GM21825 (cell line): ENCODE measurements around the gene SERPINB10.
"Not testable (repeated sequence)": the region's sequence is repeated elsewhere in the genome, so short reads cannot be mapped to it uniquely, and the experiment has no call there.

Experiments
- ATAC-seq: cut with Tn5 transposase; IDR thresholded peaks from one replicate; pipeline ENCODE4 v1.9.1; 2021; ENCODE audit warnings: mild to moderate bottlenecking, moderate library complexity; ENCODE audit not compliant: unreplicated experiment

Gene SERPINB10

DNA sequence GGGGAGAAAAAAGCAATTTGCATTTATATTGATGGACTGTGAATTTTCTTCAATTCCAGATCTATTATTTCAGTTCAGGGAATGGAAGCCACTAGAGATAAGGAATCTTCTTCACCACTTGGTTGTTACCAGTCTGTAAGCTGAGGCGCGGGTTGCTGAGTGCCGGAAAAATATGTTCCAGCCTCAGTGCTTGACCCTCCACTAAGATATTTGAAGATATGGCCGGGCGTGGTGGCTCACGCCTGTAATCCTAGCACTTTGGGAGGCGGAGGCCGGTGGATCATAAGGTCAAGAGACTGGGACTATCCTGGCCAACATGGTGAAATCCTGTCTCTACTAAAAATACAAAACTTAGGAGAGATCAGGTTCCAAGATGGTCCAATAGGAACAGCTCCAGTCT lies 32.2 kb downstream of the SERPINB10 start:
- no peak for ATAC-seq

- not testable (repeated sequence) for ATAC-seq
These were observed 32.8 kb downstream of the SERPINB10 start for GRCh38 chr18:63940543-63941050.

GRCh38 chr18:63947051-63947790 lies 39.5 kb downstream of the SERPINB10 start:
- ATAC-seq, result no peak

DNA sequence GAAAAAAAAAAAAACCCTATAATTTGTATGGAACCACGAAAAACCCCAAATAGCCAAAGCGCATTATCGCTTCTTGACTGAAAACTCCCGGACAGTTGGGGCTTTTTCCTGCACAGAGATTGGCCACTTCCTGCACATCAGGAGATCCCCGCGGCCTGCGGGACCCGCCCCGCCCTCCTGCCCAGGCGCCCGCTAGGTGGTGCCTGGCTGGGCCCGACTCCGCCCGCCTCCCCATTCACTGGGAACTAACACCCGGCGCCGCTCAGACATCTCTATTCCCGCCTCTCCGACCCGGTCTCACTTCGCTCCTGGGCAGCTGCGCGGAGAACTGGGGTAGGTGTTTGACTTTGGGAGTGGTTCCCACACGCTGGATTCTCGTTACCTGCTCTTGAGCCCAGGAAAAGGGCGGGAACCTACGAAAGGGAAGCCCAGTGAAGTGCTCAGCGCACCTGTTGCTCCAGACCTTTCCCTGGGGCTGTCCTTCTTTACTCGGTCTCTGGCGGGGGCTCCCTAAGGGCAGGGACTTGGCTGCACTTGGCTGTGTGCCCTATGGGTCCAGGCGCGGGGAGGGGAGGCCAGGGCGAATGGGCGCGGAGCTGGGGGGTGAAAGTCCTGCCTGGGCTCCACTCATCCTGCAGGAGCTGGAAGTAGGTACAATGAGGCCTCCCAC lies 41.4 kb downstream of the SERPINB10 start, which contains the start of gene HMSD:
Gene HMSD (plus strand): TSS at position 234 of the 670 bp plus-strand sequence. CDS start 4,155 bp downstream, outside the sequence.
- peak; percentile 96 for ATAC-seq

DNA sequence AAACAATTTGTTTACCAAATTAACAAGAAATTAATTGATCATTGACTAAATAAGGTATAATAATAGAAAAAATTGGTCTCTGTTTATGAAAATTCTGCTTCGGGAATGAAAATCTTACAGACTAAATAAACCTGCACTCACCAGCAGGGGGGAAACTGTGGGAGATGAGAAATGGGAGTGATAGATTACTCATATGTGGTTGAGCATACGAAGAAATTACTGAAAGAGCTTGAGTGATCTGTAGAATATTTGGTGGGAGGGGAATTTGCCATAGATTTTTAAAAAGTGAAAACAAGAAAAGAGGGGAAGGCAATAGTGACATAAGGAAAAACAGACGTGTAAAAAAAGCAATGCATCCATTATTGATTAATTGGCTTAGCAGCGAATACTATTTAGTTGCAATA lies 43.5 kb downstream of the SERPINB10 start:
- peak; percentile 39 for ATAC-seq

DNA sequence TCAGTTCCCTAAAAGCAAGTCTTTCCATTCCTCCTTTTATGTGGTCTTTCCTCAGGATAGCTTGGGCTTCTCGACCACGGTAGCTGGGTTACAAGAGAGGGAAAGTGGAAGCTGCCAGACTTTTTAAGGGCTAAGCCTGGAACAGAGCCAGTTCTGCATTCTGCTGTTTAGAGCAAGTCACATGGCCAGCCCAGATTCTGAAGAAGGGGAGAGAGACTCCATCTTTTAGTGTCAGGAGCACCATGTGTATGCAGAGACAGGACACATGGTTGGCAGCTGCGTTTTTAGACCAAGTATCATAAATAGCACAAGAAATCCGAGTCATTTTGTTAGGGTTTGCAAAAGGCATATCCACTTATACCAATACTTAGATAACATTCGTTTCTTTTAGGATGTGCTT lies 46.1 kb downstream of the SERPINB10 start:
- ATAC-seq, result no peak

DNA sequence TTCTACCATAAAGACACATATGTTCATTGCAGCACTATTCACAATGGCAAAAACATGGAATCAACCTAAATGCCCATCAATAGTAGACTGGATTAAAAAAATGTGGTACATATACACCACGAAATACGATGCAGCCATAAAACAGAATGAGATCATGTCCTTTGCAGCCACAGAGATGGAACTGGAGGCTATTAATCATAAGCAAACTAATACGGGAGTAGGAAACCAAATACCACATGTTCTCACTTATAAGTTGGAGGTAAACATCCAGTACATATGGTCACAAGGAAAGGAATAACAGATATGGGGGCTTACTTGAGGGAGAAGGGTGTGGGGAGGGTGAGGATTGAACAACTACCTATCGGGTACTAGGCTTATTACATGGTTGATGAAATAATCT lies 49.0 kb downstream of the SERPINB10 start:
- ATAC-seq, result no peak

DNA sequence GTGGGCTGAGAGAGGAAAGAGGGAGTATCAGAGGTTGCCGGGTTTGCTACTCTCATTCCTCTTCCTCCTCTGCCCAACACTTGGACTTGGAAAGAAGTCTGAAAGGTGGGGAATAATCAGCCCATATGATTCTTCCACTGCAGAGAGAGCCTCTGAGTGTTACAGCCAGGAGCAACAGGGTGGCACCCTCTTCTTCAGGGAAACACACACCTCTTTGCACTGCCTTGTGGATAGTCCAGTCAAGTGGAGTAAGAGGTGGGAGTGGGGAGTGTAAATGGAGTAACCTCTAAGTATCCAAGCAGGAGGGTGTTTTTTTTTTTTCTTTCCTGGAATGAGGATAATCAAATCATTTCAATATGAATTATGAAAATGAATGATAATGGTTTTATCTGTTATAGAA lies 53.1 kb downstream of the SERPINB10 start:
- ATAC-seq, result no peak

GRCh38 chr18:63961435-63961980 lies 53.8 kb downstream of the SERPINB10 start:
- no peak for ATAC-seq

GRCh38 chr18:63962137-63962536 lies 54.4 kb downstream of the SERPINB10 start:
- ATAC-seq, result no peak

GRCh38 chr18:63963615-63964256 lies 56.0 kb downstream of the SERPINB10 start:
- ATAC-seq, result peak; percentile 63

- ATAC-seq, result no peak
These were observed 57.1 kb downstream of the SERPINB10 start for GRCh38 chr18:63964908-63965307.

DNA sequence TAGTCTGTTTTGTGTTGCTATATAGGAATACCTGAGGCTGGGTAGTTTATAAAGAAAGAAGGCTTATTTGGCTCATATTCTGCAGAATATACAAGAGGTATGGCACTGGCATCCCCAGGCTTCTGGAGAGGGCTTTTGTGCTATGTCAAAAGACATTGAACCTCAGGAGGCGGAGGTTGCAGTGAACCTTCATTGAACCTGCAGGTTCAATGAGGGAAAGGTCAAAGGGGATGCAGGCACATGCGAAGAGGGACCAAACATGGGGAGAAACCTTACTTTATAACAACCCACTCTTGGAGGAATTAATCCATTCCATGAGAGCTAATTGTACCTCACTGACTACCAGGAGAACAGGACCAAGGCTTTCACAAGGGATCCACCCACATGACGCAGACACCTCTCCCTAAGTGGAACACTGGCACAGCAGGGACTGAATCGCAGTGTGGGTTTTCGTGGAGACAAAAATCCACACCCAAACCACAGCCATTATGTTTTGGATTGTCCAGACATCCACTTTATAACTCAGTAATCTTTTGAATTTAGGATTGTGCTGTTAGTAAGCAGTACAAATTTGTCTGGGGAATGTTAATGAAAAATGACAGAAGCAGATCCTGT lies 58.1 kb downstream of the SERPINB10 start:
- ATAC-seq, result no peak

DNA sequence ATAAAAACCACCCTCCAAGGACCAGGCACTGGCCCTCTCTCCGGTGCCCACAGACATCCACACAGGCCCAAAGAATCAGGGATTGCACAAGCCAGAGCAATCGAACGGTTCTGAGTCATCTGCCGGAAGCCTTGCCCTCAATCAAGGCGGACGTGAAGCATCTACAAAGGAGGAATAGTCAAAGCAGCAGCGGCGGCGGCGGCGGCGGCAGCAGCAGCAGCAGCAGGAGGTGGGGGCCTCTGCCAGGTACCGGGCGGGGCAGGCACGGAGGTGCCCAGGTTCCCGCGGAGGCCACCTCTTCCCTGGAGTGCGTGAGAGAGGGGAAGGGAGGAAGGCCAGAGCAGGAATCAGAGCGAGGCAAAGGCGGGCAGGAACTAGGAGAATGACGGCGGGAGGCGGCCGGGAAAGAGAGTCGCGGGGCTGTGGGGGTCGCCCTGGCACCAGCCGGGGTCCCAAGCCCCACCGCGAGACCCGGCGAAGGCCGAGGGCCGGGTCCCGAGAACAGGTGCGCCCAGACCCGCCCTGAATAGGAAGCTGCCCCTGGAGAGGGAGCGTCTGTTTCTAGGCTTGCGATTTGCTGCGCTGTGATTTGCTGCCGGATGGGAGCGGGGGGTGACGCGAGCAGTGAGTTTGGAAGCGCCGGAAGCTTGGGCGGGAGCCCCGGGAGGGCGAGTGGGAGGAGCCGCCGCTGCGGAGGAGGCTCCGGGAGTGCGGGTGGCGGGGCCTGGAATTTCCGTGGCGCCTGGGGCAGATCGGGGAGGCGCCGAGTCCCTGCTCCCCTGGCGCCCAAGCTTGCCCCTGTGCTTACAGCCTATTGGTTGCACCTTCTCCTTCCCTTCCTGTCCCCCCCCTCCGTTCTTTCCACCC lies 62.4 kb downstream of the SERPINB10 start, which contains the start of gene SERPINB8:
Gene SERPINB8 (plus strand): TSS at position 140 of the 867 bp plus-strand sequence. CDS start 8,228 bp downstream, outside the sequence.
- peak; percentile 90 for ATAC-seq

DNA sequence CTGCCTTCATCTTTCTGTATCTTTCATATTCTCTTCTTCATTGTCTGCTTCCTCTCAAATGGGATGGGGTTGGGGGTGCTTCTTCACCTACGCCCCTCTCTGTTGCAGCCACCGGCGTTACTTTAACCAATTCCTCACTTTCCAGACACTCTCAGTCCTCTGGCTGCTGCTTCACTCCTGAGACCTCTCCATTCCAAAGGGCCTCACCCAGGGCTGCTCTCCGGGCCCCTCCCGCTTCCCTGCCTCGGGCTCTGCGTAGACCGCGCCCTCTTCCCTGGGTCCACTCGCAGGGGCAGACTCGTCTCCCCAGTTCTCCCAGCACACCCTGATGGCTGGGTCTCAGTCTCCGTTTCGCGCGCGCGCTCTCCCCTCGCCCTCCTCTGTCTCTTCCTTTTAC lies 63.0 kb downstream of the SERPINB10 start:
- peak; percentile 2 for ATAC-seq

- ATAC-seq, result no peak
These were observed 63.7 kb downstream of the SERPINB10 start for GRCh38 chr18:63971320-63972001.

- no peak for ATAC-seq
These were observed 64.2 kb downstream of the SERPINB10 start for GRCh38 chr18:63972002-63972376.

DNA sequence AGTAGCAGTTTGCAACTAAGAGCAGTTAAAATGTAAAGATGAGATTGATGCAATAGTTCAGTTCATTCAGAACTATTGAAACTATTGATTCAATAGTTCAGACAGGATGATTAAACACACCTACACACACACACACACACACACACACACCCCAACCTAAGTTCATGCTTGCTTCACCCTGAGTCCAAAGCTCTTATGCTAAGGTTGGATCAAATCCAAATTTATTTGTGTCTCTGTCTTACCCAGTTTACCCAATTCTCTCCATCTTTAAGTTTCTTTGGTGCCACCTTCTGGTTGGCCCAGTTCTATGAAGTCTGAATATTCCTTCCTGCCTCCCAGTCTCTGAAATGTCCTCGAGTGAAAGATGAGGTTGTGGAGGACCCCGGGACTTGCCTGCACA lies 67.2 kb downstream of the SERPINB10 start:
- peak; percentile 18 for ATAC-seq

DNA sequence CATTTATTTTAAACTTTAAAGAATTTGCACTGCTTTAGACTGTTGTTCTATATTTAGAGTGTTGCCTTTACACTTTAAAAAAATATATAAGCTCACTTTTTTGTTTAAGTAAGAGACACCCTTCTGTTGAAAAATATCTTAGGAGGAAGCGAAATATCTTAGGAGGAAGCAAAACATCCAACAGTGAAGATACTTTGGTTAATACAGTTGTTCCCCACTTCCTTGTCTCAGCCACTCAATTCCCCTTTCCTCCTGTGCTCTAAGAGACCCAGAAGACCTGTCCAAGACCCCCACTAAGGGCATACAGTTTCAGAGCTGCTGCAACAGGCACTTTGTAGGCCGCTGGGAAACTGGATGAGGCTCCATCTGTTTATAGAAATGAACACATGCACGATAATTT lies 67.9 kb downstream of the SERPINB10 start:
- peak; percentile 34 for ATAC-seq
